ENCODE results near the gene GOLT1A. TPM values are rescaled to one million over a fixed set of nuclear protein-coding genes. Genes with fewer than 3 reads are reported as not detected.

GOLT1A gene
- polyA plus RNA-seq, 3 donors = not detected

DNA sequence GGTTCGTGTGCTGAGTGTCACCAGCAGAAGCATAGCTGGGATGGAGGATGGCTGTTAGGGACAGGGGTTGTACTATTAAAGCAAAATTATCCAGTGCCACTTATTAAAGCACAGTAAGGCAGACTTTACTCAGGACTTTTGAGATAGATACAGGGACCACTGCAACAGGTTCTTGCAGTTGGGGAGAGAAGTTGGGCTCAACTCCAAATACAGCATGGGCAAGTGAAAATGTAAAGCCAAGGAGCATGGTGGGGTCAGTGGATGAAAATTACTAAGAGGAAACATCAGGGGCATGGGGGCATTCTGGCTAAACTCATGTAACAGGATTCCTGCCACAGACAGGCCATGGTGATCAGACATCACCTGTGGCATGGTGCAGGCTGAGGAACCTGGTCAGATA lies 32.7 kb downstream of the GOLT1A start:
- DNase-seq = no peak
- Histone ChIP-seq H3K4me2 (replicated peaks; ENCODE audit: extremely low read depth, low read length, poor library complexity, severe bottlenecking) (no peak overlapping the region), H3K9ac (ENCODE audit: insufficient read depth, low read length, poor library complexity, severe bottlenecking) (no peak overlapping the region), H3K79me2 (ENCODE audit: insufficient read depth, low read length) (no peaks in the 10 kb centered on the region), H4K20me1 (ENCODE audit: insufficient read depth, low read length) (no peaks in the 10 kb centered on the region), H3K27me3 (ENCODE audit: control insufficient read depth in 2 of 2, insufficient read depth in 2 of 2, low read length in 2 of 2) (no peaks in the 10 kb centered on the region), H3K4me3 (replicated peaks in 1 of 3; ENCODE audit: low read depth in 2 of 3, low read length in 3 of 3) (no peak overlapping the region), H3K9me3 (replicated peaks in 1 of 2; ENCODE audit: control insufficient read depth in 1 of 2, insufficient read depth in 1 of 2, low read length in 2 of 2) (no peaks in the 10 kb centered on the region), H3K4me1 (ENCODE audit: control insufficient read depth in 1 of 2, insufficient read depth in 2 of 2, low read length in 2 of 2) (no peaks in the 10 kb centered on the region), H2AFZ (ENCODE audit: insufficient read depth, low read depth, low read length, poor library complexity, severe bottlenecking) (no peak overlapping the region), H3K27ac (ENCODE audit: low read depth in 1 of 2, low read length in 2 of 2) (no peak overlapping the region), H3K36me3 (replicated peaks in 1 of 2; ENCODE audit: control insufficient read depth in 1 of 2, insufficient read depth in 2 of 2, low read length in 2 of 2) (no peaks in the 10 kb centered on the region)
- WGBS (ENCODE audit: insufficient coverage) = 80% methylated on average over 1 of the region's 1 CpG
- intact Hi-C loops (cut with micrococcal nuclease) = no loop called here
- H3K4me3 Mint-ChIP-seq = no peak overlapping the region
- H3K4me1 Mint-ChIP-seq = peaks cover 7% of the 10 kb centered on the region
- H3K36me3 Mint-ChIP-seq = no peaks in the 10 kb centered on the region
- TF ChIP-seq CTCF (IDR thresholded peaks at IDR 0.05) = no peak
- H3K27ac Mint-ChIP-seq = no peak overlapping the region
- H3K9me3 Mint-ChIP-seq = peaks cover 0 to 1% (median 0%) of the 10 kb centered on the region in 7 donors
- peaks cover 0 to 13% (median 6%) of the 10 kb centered on the region in 3 donors for H3K27me3 Mint-ChIP-seq (ENCODE audit: low read depth in 3 of 3)

DNA sequence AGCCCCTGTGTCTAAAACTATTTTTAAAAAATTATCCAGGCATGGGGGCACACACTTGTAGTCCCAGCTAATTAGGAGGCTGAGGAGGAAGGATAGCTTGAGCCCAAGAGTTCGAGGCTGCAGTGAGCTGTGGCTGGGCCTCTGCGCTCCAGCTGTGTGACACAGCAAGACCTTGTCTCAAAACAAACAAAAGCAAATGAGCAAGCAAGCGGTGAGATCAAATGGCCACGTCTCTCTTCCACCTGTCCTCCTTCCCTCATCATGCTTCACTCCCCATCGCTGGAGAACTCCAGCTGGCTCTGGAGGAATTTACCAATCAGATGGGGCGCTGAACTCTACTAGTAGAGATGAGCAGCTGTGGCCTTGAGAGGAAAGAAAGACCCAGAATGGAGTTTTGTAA lies 33.7 kb downstream of the GOLT1A start:
- H4K20me1 ChIP-seq (ENCODE audit: insufficient read depth, low read length) = no peaks in the 10 kb centered on the region
- no peak for TF ChIP-seq CTCF (IDR thresholded peaks at IDR 0.05)
- no peaks in the 10 kb centered on the region for H3K9me3 ChIP-seq (replicated peaks in 1 of 2; ENCODE audit: control insufficient read depth in 1 of 2, insufficient read depth in 1 of 2, low read length in 2 of 2)
- H3K4me3 ChIP-seq (replicated peaks in 1 of 3; ENCODE audit: low read depth in 2 of 3, low read length in 3 of 3) = no peak overlapping the region
- Mint-ChIP-seq H3K4me1 (peaks cover 7% of the 10 kb centered on the region), H3K27me3 (ENCODE audit: low read depth in 3 of 3) (peaks cover 0 to 13% (median 6%) of the 10 kb centered on the region in 3 donors), H3K4me3 (no peak overlapping the region), H3K27ac (no peak overlapping the region), H3K9me3 (peaks cover 0 to 1% (median 0%) of the 10 kb centered on the region in 7 donors), H3K36me3 (no peaks in the 10 kb centered on the region)
- H3K79me2 ChIP-seq (ENCODE audit: insufficient read depth, low read length) = no peaks in the 10 kb centered on the region
- H3K27ac ChIP-seq (ENCODE audit: low read depth in 1 of 2, low read length in 2 of 2) = no peak overlapping the region
- no peaks in the 10 kb centered on the region for H3K4me1 ChIP-seq (ENCODE audit: control insufficient read depth in 1 of 2, insufficient read depth in 2 of 2, low read length in 2 of 2)
- H3K9ac ChIP-seq (ENCODE audit: insufficient read depth, low read length, poor library complexity, severe bottlenecking) = no peak overlapping the region
- no peaks in the 10 kb centered on the region for H3K36me3 ChIP-seq (replicated peaks in 1 of 2; ENCODE audit: control insufficient read depth in 1 of 2, insufficient read depth in 2 of 2, low read length in 2 of 2)
- H3K4me2 ChIP-seq (replicated peaks; ENCODE audit: extremely low read depth, low read length, poor library complexity, severe bottlenecking) = no peak overlapping the region
- H3K27me3 ChIP-seq (ENCODE audit: control insufficient read depth in 2 of 2, insufficient read depth in 2 of 2, low read length in 2 of 2) = no peaks in the 10 kb centered on the region
- intact Hi-C loops (cut with micrococcal nuclease) = no loop called here
- WGBS (ENCODE audit: insufficient coverage) = 90% methylated on average over 2 of the region's 6 CpGs
- no peak overlapping the region for H2AFZ ChIP-seq (ENCODE audit: insufficient read depth, low read depth, low read length, poor library complexity, severe bottlenecking)
- DNase-seq = no peak
